Fibroblast of pulmonary artery (primary cell): ENCODE measurements around the gene ARMC12.

Source experiments
- DNase-seq: peaks from one replicate; pipeline ENCODE4 v3.0.0-alpha.2; 2010; ENCODE audit warnings: low read depth
- H3K4me3 ChIP-seq: replicated peaks from 2 replicates; pipeline ENCODE4 v1.5.1; 2011; ENCODE audit warnings: low read depth, mild to moderate bottlenecking, control low read depth, low read length, moderate library complexity
- TF ChIP-seq, protein P1 (sequence below): IDR thresholded peaks from 2 replicates; pipeline ENCODE4 v1.5.1; 2011; ENCODE audit warnings: mild to moderate bottlenecking, control low read depth, low read length, inconsistent platforms; ENCODE audit errors: missing control alignments

The ARMC12 gene

DNA sequence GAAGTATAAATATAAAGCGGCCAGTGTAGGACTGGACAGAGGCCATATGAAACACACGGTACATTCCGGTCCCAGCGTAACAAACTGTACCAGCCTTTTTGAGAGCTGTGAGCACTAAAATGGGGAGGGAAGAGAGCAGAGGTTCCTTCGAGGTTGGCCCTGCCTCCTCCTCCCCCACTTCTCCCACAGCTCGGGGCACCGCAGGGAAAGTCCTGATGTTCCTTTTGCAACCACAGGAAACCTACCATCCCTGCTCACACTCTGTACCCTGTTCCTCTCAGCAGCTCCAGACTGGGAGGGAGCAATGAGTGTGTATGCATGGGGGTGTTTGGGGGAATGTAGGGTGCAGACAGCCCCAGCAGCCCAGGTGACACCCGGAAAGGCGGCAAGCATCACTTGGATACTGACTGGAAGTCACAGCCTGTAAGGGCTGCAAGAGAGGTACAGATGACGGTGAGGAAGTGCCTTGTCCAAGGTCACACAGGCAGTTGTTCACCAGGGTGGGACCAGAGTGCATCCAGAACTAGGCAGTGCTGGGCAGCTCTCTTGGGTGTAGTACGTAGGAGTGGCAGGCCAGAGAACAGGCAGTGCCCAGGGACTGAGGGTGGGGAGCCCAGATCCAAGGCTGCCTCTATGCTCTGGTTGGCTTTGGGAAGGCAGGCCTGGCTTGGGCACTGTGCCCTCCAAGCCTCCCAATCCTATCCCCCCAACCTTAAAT lies 11.0 kb upstream of the ARMC12 start:
- TF ChIP-seq, protein P1, sequence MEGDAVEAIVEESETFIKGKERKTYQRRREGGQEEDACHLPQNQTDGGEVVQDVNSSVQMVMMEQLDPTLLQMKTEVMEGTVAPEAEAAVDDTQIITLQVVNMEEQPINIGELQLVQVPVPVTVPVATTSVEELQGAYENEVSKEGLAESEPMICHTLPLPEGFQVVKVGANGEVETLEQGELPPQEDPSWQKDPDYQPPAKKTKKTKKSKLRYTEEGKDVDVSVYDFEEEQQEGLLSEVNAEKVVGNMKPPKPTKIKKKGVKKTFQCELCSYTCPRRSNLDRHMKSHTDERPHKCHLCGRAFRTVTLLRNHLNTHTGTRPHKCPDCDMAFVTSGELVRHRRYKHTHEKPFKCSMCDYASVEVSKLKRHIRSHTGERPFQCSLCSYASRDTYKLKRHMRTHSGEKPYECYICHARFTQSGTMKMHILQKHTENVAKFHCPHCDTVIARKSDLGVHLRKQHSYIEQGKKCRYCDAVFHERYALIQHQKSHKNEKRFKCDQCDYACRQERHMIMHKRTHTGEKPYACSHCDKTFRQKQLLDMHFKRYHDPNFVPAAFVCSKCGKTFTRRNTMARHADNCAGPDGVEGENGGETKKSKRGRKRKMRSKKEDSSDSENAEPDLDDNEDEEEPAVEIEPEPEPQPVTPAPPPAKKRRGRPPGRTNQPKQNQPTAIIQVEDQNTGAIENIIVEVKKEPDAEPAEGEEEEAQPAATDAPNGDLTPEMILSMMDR: no peak
- H3K4me3 ChIP-seq: no peak overlapping the region
- peak; percentile 87 for DNase-seq

DNA sequence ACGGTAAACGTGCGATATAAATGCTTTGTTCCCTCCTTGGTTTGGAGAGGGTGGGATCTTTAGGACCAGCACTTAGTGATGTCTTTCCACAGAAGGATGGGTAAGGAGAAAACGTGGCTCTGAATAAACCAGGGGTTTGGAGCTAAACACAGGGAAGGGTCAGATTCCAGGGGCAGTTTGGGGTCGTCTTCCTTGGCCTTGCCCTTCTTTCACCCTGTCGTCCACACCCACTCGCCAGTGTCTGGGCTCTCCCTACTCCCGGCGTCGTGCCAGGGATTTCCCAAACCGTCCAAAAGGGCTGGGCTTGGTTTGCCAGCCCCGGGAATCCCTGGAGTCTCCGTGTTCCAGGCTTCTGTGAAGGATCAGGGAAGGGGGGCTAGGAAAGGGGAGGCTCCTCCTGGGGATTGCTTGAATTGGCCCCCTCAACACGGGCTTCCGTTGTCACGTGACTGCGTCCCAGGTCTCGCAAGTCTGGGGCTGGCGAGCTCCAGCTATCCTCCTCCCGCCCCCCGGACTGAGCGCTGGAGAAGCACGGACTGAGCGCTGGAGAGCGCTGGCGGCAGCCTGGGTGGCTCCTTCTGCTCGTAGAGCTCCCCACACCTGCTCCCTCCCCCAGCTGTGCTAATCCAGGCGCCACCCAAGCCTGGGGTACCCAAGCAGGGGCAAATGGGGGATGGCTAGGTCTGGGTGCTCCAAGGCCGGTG lies 9.4 kb upstream of the ARMC12 start:
- DNase-seq: peak; percentile 95
- peak overlapping the region; percentile 56 for H3K4me3 ChIP-seq
- TF ChIP-seq, protein P1: no peak

DNA sequence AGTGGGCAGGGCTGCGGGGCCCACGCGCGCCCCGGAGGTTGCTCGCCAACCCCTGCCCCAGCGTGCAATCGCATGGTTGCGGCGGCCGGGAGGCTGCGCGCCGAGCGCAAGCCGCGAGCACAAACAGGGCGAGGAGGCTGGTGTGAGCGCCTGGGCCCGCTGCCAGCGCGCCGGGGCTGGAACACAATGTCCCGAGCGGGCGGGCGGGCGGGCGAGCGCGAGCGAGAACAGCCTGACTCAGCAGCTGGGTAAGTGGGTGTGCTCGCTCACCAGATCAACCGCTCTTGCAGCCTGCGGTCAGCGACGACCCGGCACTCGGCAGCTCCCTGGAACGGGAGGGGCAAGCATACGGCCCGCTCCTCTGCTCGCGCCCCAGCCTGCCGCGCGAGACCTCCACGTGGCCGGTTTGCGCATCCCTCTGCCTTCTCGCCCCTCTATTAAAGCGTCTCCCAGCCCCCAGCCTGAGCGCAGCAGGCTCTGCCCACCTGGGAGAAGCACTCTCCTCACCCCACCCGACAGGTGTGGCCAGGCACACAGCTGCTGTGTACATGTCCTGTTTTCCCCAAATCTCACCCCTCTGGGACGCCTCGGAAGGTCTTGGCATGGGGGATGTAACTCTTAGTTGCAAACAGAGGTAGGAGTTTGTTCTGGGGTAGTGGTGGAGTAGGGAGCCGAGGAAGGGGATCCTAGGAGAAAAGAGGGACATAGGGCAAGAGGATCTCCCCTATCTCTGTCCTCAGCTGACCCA lies 8.7 kb upstream of the ARMC12 start:
- H3K4me3 ChIP-seq: peak overlapping the region; percentile 56
- TF ChIP-seq, protein P1: no peak
- DNase-seq: peak; percentile 98

DNA sequence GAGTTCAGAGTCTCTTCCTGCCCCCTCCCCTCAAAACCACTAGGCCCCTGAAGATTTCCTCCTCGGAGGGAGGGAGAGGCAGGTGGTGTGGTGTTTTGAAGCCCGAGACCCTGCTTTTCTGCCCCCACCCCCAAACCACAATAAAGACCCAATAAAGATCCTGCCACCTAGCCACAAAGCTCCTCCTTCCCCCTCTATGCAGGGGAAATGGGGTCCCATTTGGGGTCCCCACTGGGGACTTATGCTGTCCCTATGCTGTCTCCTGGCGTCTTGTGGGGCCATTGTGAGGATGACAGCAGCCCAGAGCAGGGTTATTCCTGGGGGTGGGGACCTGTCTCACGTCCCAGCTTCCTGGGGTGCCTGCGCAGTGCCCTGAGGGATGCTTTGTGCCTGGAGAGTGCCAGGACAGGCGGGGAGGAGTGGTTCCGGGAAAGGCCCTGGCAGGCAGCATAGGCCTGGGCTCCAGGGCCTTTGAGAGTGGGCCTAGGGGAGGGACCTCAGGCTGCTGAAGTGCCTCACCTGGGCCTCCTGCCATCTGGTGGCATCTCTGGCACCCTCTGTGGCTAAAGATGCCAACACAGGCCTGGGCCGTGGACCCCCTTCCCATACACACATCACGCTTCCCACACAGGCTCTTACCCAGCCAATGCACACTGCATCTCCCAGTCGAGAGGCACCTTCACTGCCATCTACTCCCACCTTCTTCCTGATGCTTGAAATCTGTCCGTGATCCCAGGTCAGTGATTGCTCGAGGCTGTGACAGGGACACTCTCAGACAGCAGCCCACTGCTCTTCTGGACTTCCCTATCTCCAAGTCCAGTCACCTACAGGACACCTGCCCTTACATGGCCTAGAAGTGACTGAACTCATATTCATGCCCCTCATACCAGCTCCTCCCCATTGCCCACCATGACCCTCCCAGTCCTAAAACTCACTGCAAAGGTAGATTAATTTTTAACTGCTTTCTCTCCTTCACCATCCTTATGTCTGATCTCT lies 7.9 kb upstream of the ARMC12 start:
- DNase-seq: no peak
- peak overlapping the region; percentile 42 for H3K4me3 ChIP-seq

DNA sequence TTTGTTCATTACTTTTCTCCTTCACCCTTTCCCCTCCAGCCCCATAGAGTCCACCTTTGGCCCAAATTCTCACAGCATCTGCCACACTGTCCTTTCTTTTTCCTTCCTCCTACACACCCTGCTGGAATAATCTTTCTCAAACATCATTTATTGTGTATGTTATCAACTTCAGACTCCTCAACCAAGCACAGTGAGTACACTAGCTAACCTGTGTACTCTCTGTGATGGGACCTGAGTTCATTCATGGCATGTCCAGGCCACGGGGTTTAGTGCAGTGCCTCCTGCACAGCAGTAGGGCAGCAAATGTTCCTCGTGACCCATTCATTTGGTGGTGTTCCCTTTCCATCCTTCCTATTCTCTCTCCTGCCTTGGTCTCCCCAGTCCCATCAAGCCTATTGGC lies 7.1 kb upstream of the ARMC12 start:
- H3K4me3 ChIP-seq: no peak overlapping the region
- TF ChIP-seq, protein P1: no peak
- no peak for DNase-seq

More for the DNA sequence above, 7.9 kb upstream of the ARMC12 start:
- TF ChIP-seq, protein P1: no peak
